HG02884 (cell line): ENCODE results near the gene STC2.

Experiments used
- ATAC-seq: cut with Tn5 transposase; IDR thresholded peaks from one replicate; pipeline ENCODE4 v1.9.1; 2021; ENCODE audit warnings: mild to moderate bottlenecking, moderate library complexity; ENCODE audit not compliant: unreplicated experiment

STC2 gene

DNA sequence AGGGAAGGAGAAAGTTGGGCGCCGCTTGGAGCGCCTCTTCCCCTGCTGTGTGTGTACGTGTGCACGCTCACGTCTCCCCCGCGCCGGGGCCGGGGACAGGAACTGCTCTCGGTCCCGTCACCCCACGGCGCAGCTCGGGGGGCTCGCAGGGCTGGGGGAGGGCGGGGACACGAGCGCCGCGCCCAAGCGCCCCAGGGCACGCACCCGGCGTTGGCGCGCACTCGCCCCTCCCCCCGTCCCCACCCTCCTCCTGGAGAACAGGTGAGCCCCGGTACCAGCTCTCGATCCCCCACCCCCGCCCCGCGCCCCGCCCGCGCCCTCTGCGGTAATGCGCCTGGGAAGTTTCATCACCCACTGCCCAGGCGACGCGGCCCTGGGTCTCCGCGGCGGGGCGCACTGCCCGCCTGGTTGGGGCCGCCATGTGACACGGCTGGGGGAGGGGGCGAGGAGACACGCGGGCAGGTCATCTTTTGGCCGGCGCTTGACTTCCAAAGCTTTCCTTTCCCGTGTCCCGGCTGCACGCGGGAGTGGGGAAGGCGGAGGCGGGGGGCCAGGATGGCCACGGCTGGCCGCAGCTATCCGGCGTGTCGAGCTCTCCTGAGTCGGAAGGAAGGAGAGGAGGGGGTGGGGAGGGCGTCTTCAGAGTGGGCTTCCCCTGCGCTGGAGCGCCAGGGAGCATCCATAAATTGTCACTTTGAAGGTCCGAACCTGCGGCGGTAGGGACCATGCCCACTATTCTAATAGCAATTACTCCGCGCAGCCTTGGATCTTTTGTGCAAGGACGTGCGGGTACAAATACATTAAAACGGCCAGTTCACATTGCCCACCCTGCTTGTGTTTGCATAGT lies 1.5 kb upstream of the STC2 start:
- no peak for ATAC-seq

DNA sequence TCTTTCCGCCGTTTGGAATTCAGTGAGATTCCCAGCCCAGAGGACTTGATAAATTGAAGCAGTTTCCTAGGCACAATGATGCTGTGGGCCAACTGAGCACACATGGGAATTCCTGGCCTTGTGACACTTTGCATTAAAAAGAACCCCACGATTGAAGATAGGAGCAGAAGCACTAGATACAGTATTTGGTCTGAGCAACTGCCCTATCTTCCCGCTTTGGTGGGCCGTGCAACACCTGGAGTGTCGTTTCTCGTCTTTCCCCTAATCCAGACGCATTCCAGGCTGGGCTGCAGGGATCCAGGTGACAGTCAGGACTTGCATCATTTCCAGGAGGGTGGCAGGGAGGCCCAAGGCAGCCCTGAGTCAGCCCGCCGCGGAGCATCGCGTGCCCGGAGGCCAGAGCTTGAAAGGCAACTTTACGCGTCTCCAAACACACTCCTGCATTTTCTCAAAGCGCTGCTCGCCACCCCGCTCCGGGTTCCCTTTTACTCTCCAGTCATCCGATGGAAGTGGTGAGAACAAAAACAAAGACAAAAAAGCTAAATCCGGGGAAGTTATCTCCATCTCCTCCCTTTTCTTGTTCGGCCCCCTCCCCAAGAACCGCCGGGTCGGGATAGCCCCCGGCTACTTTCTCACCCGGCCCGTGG lies 753 bp upstream of the STC2 start:
- ATAC-seq: no peak

DNA sequence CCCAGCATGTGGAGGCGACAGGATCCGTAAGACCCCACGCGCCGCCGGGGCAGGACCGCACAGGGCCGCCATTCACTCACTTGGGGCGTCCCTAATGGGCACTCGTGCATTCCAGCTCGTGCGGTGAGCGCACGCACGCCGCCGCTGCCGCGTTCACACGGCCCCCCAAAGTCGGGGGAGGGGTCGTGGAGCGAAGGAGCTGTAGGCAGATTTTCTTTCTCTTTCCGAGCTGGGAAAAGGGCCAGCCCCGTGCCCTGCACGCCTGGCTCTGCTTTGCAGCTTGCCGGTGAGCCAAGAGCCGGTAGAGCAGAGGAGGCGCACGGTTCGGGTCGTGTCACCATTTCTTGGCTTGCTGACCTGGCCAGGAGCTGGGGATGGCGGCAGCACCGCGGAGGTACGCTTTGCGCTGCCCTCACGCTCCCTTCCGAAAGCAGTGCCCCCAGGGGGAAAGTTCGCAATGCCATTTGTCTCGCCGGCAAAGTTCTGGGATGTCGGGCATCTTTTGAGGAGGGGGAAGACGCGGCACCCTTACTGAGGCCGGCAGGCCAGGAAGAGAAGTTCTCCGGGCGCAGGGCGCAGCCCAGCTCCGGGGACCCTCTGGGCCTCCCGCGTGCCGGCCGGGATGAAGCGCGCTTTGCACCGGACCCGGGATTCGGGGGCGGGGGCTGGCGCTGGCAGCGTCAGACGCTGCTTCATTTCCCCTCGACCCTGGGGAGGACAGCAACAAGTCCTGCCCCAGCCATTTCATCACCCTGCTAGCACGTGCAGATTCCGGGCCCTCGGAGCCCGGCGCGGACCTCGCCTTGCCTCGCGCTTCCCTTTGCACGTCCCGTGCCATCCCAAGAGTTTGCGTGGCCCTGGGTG lies 898 bp downstream of the STC2 start:
- no peak for ATAC-seq

DNA sequence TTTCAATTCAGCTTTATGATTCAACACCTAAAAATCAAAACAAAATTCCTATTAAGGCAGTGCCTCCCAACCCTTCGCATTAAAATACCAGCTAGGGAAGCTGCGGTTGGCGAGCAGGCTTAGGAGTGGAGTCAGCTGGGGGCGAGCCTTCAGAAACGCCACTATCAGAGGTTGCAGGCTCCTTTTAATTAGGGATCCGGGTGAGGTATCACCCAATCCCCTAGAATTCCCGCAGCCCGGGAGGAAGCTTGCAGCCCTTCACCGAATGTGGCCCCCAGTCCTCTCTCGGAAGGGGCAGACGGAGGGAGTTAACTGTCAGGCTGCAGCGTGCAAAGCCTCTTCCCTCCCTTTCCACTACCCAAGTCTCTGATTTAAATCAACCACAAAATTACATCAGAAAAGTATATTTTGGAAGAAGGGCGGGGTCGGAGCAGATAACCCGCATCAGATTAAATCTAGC lies 1.7 kb downstream of the STC2 start:
- ATAC-seq: no peak

DNA sequence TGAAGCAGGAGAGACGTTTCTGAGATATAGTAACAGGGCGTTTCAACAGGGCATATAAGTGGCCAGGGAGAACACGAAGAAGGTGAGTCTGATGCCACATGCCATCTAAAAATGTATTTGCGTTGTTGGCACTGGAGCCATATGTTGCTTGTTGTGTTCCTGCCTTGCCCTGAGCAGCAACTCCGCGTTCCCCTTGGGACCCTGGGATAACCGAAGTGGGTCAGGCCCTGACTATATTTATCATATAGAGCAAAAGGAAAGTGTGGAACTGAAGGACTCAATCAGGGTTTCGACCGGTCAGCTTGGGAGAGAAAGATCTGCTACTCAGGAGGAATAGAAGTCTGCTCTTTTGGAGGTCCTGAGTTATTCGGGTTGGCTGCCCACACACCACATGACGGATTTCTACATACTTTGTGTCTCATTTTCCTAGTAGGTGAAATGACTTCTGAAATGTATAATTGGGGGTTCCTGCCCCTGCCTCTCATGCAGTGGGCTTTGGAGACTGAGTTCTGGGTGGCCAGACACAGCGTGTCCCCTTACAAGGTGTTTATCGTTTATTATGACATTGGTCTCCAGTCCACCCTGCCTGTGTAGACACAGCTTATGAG lies 3.0 kb downstream of the STC2 start:
- ATAC-seq: no peak

DNA sequence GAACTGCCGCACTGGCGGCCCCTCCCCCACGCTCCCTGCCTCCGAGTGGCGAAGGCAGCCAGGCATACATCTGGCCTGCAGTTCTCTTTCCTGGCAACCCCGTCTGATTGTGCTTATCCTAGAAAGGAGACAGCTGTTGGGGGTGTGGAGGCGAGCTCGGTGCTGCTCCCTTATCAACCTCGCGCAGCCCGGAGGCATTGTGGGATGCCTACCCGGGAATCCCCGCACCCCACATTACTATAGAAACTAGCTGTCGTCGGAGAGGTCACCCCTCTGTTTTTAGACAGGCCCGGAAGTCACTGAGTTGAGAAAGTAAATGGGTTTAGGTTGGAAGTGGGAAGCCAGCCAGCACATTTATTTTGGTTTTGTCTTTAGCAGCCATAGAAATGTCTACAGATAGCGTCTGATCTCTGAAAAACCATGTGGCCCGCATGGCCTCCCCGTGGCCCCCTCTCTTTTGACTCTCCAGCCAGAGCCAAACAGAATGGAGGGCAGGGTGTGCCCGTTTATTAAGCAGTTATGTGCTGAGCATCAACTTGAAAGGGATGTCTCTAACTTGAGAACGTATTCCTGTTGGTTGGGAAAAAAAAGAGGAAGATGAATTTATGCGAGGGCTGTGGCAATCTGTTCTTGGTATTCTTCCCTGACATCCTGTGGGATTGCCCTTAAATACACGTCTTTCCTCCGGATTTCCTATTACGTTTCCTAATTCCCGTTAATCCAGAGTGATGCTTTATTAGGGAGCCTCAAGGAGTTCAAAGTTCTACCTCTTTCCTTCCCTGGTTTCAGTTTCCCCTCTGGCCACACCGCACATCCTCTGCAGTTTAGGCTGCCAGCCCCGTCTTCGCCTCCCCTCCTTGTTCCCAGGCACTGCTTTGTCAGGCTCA lies 3.9 kb downstream of the STC2 start:
- ATAC-seq: no peak

DNA sequence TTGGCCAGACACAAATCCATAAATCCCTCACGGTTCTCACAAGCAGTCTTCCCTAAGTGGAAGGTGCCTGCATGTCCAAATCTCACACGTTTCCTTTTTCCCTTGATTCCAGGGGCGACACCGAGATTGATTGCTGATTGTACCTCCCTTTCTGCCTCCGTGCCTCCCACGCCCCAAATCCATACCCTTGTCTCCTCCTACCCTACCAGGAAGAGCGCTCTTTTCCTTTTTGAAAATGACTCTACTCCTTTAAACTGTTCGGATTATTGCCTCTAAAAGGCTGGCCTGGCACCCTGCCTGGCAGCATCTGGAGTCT lies 4.5 kb downstream of the STC2 start:
- no peak for ATAC-seq

DNA sequence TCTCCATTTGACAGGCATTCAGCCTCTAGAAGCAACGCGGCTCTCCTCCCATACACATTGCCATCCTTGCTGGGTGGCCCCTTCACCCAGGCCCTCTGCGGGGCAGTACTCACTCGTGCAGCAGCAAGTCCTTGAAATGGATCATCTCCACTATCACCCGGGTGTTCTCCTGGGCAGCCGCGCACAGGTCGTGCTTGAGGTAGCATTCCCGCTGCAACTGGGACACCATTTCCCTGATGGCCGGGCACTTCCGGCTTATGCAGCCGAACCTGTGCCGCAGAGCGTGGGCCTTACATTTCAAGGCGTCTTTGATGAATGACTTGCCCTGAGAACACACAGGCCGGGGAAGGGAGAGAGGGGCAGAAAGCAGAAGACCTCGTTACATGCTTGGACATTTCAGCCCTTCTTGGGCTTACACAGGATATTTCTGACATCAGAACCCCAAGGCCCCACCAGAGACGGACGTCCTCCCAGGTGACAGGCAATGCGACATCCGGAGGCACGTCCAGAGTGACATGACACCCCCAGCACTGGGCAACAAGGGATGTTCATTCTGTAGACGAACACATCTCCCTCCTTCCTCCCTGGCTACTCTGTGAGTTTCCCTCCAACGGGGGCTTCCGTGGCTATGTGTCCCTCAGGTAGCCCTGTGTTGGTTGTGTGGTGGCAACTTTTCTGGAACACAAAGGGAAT lies 5.0 kb downstream of the STC2 start:
- no peak for ATAC-seq

DNA sequence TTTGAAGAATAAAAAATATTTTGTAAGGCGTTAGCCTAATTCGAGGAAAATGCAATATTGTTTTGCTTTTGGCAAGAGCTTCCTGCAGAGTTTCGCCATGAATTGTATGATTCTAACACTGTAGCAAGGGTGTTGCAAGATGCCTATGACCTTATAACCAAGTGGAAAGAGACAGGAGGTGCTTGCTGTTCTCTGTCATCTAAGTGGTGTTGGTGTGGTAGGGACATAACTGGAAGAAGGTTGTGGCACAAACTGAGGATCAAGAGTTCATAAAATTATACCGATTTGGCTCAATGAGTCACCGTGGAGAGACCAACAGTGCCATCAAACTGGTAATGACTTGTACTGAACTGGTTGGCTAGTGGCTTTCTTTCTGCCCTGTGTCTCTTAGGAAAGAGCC lies 6.3 kb downstream of the STC2 start:
- no peak for ATAC-seq

DNA sequence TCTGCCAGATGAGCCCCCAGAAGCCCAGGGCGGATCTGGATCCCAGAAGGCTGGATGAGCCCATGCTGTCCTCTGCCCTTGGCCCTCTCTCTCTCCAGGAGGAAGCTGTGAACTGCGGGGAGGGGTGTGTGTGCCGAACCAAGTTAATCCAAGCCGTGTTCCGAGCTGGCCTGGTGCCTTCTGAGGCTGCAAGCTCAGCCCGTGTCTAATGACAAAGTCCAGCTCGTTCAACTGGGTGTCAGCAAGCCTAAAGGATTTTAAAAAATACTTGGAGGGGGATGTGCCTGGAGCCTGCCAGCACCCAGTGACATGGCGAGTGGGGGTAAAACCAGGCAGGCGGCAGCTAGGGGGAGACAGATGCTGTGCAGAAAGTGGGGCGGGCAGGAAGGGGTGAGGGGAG lies 8.0 kb downstream of the STC2 start:
- no peak for ATAC-seq

DNA sequence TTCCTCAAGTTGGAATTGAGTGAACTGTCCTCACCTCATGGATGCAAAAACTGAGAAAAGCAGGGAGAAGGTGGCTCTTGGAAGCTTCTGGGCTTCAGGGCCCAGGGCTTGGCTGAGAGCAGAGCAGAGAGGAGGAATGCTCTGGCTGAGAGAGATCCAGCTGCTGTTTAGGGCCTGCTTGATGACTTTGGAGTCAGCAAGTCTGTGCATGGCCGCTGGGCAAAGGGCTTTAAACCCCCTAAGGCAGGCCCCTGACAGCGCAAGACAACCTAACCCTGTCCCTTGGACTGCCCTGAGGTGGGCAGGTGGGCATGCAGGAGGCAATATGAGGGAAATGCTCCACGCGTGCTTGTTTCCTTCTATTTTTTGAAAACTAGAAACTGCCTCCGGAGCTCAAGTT lies 8.6 kb downstream of the STC2 start:
- ATAC-seq: no peak

DNA sequence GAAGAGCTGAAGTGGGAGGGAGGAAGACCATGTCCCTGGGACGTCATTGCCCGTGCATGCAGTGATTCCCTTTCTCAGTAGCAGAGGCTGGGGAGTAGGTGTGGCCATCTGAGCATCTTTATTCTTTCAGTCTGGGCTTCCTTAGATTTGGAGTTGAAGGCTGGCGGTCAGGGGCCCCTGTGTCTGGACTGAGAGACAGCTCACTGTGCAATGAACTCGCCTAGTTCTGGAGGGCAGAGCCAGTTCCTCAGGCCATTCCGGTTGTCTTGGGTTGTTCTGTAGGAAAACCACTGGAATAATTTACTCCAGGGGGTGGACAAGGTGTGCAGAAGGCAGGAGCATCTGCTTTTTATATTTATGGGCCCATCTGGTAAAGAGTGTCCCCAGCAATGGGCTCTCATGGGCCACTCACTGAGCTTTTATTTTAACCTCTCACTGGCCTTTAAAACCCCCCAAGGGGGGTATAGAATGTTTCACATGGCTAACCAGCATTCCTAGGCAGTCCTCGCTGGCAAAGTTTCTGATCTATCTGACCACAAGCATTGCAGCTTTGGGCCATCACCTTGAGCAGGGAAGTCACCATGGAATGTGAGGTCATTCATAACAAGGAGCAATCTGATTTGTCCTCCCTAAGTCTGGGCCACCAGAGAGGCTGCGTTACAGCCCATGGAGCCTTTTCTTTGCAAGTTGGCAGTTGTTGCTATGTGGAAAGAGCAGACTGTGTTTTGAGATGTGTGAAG lies 9.2 kb downstream of the STC2 start:
- ATAC-seq: no peak

DNA sequence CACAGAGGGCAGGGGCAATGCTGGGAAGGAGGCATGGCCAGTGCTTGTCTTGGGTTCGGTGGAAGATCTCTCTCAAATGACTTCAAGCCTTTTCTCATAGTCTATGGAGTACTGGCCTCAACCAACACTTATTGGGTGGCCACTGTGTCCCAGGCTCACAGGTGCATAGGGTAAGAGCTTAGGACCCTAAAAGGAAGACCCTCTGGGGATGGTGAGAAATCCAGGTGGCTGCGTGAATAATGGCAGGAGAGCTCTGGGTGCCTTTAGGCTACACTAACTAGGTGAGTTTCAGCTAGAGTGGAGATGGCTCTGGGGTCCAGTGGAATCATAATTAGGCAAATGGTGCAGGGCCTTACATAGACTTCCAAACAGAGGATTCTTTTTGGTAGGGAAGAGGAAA lies 9.9 kb downstream of the STC2 start:
- ATAC-seq: no peak

DNA sequence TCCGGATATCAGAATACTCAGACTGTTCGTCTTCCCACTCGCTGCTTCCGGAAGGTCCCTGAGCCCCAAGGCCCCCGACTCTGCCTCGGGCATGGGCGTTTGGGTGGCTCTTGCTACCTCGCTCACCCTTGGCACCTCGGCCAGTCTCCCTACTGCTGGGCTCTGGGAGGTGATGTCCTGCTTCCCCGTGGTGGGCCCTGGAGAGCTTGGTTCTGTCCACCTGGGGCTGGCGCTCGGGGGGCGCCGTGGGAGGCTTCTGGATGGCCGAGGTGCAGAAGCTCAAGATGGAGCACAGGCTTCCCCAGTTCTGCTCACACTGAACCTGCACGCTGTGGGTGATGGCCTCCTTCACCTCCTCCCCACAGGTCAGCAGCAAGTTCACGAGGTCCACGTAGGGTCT lies 10.4 kb downstream of the STC2 start:
- ATAC-seq: no peak

DNA sequence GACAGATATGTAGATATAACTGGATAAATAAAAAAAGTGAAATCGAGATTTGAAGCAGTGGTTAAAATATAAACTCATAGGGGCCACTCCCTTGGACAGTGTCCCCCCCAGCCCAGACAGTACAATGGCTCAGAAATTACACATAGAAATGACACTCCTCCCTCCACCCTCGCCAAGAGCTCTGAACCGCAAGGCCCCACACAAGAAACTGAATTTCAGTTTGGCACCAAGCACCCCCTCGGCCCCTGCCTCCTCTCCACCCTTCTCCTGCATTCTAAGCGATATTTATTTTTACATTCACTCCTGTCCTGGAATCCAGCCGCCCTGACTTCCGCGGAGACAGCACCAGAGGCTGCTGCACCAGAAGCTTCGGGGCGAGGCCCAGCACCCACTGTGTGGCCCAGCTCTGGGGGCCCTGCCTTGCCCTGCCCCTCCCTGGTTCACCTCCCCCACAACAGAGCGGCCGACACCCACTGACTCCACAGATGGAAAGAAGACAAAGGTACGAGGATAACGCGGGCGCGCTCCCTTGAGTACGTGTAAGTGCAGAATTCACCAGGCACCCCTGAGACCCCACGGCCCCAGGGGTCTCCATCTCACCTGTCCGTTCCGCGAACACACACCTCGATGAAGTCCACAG lies 11.0 kb downstream of the STC2 start:
- ATAC-seq: no peak

DNA sequence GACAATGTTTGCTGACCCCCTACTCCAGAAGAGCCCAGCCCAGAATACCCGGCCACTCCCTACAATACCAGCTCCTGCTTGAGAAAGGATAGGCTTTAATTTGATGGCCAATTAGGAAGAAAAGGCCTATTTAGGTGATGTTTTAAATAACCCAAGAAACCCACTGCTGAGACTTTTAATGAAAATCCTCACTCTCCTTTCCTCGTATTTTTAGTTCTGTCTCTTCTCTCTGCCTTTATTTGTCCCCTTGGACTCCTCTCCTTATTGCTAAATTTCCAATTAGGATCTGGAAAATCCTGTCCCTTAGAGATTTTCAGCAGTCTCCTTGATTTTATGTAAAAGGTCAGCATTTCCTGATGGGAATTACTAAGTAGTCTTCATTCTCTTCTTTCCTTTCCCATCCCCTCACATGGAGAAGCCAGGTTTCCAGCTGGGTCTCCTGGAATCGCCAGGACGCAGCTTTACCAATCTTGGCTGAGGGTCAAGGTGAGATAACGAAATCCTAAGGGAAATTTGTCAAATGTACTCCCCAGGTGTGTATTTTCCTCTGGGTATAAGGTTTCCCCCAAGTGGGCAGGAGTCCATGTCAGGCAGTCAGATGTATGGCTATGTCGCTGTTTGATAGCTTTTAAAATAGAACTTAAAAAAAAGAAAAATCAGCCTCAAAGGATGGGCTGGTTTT lies 11.7 kb downstream of the STC2 start:
- no peak for ATAC-seq

DNA sequence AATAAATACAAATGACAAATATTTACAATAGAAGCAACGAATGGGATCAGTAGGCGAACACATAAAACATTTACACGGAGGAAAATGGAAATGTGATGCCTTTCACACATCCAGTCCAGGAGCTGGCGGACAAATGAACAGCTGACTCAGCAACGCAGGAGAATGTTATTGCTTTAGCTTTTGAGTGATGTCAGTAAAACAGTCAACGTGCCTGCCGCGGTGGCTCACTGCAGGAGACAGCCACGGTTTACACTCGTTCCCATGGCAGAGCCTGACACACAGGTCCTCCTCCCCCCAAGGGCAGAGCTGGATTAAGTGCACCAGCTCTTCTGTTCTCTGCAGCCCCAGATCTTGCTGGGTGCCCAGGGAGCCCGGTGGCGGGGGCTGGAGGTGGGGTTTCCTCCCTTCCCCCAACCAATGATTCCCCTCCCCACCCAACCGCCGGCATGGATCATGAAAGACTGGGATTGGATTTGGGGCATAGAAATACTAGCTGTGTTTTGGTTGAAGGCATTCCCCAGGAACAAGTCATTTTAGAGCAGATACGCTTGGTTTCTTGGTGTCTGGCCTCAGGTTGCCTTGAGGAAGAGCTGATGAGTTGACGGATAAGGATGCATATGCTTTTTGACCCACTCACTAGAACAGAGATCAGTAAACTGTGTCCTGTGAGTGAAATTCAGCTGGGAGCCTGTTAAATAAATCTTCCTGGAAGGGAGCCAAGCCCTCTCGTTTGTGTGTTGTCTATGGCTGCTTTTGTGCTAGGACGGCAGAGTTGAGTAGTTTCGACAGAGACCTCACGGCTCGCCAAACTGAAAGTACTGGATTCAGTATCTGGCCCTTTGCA lies 12.5 kb downstream of the STC2 start:
- no peak for ATAC-seq
